Kidney (tissue), 14 donors: ENCODE results near the gene ACOXL. TPM values are rescaled to one million over a fixed set of nuclear protein-coding genes. Genes with fewer than 3 reads are reported as not detected.

Source experiments
- DNase-seq, 5 donors: peaks; one replicate each; pipeline ENCODE4 v3.0.0-alpha.2; 2013 to 2020
- FAIRE-seq: peaks from 2 replicates; lab custom pipeline; 2012; peaks lifted over from hg19 to GRCh38; lab: Jason Lieb, UNC
- H3K27ac ChIP-seq, 2 donors: one replicate each; pipeline ENCODE4 v1.7.0; 2013; ENCODE audit warnings: low read depth in 2 of 2, low read length in 2 of 2, inconsistent platforms in 1 of 2
- H3K27me3 ChIP-seq: one replicate; pipeline ENCODE4 v1.7.1; 2013; ENCODE audit warnings: low read length, inconsistent platforms; ENCODE audit not compliant: control insufficient read depth, insufficient read depth
- H3K36me3 ChIP-seq, 3 donors: one replicate each; pipeline versions ENCODE4 v1.7.0 to v1.7.1; 2013; ENCODE audit warnings: low read length in 3 of 3, control low read depth in 1 of 3, inconsistent platforms in 1 of 3; ENCODE audit not compliant: insufficient read depth in 3 of 3, control insufficient read depth in 2 of 3
- H3K4me1 ChIP-seq, 3 donors: one replicate each; pipeline versions ENCODE4 v1.7.0 to v1.7.1; 2013; ENCODE audit warnings: low read length in 3 of 3, inconsistent platforms in 1 of 3, low read depth in 1 of 3; ENCODE audit not compliant: control insufficient read depth in 2 of 3, insufficient read depth in 2 of 3
- H3K4me3 ChIP-seq, 3 donors: one replicate each; pipeline versions ENCODE4 v1.7.0 to v1.8.1; 2013; ENCODE audit warnings: low read length in 3 of 3, control low read depth in 1 of 3, inconsistent platforms in 1 of 3
- H3K9ac ChIP-seq, 3 donors: one replicate each; pipeline versions ENCODE4 v1.7.0 to v1.7.1; 2013; ENCODE audit warnings: low read length in 3 of 3, control low read depth in 1 of 3, inconsistent platforms in 1 of 3
- H3K9me3 ChIP-seq, 3 donors: one replicate each; pipeline versions ENCODE4 v1.7.0 to v1.7.1; 2013; ENCODE audit warnings: low read length in 3 of 3, control low read depth in 1 of 3, inconsistent platforms in 1 of 3; ENCODE audit not compliant: control insufficient read depth in 2 of 3, insufficient read depth in 1 of 3
- intact Hi-C: fragments of 100-400 bp; cut with DNase I; formaldehyde crosslinking; loops from one replicate; pipeline ENCODE4 v1.11.1; 2022
- polyA plus RNA-seq: library from polyadenylated mRNA; stranded (reverse); fragments of 350-450 nt; fragmentation: Illumina TruSeq; extraction: RNeasy Lipid Tissue Mini Kit (QIAGEN cat#74804); gene quantifications from one replicate; pipeline ENCODE4 v1.2.3, GENCODE V29; 2014; ENCODE audit warnings: low read depth, low replicate concordance; ENCODE audit not compliant: insufficient read depth
- total RNA-seq: library from RNA; stranded (reverse); fragmentation: NEBNext Ultra II Directional; extraction: Animal tissue kit (Norgen Biotek cat#: 25700); gene quantifications from one replicate; pipeline ENCODE4 v1.2.1, GENCODE V29; 2021
- TF ChIP-seq, protein P1 (sequence below): IDR thresholded peaks from 3 replicates; pipeline ENCODE4 v1.5.1; 2012; ENCODE audit warnings: mild to moderate bottlenecking, moderate library complexity, borderline replicate concordance; ENCODE audit not compliant: insufficient read depth; ENCODE audit errors: extremely low read depth
- donor health status: control.
- donor health status: control.
- donor health status: control.
- donor health status: control.
- donor health status: control.
- donor health status: DM: yes; HTN: yes; CAD: no.
- donor health status: Normal renal cell carcinoma (clear cell type).

Gene ACOXL
- total and polyA plus RNA-seq, 2 donors from 2014 or later, result 2.0 TPM; not detected in 1

DNA sequence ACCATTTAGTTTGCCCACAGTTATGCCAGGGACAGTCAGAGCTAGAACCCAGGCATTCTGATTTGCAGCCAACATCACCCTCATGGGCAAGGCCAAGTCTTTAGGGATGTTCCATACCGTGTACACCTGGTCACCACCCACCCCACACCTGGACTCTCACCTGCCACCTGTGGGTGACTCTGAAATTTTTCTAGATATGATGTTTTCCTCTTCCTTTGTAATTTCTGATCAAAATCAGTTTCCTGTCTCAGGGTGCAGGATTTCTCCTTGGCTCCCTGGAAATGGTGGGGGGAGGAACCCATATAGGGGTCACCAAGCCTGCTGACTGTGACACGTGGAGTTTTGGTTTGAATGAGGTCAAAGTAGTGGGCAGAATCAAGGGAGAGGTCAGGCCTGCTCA is 138.2 kb downstream of the ACOXL start:
- Histone ChIP-seq H3K9me3 (no peaks in the 10 kb centered on the region), H3K9ac (no peak overlapping the region), H3K4me3 (no peak overlapping the region), H3K36me3 (no peaks in the 10 kb centered on the region), H3K4me1 (no peaks in the 10 kb centered on the region), H3K27me3 (no peaks in the 10 kb centered on the region), H3K27ac (no peak overlapping the region)
- intact Hi-C loops, result no loop called here
- TF ChIP-seq, protein P1, sequence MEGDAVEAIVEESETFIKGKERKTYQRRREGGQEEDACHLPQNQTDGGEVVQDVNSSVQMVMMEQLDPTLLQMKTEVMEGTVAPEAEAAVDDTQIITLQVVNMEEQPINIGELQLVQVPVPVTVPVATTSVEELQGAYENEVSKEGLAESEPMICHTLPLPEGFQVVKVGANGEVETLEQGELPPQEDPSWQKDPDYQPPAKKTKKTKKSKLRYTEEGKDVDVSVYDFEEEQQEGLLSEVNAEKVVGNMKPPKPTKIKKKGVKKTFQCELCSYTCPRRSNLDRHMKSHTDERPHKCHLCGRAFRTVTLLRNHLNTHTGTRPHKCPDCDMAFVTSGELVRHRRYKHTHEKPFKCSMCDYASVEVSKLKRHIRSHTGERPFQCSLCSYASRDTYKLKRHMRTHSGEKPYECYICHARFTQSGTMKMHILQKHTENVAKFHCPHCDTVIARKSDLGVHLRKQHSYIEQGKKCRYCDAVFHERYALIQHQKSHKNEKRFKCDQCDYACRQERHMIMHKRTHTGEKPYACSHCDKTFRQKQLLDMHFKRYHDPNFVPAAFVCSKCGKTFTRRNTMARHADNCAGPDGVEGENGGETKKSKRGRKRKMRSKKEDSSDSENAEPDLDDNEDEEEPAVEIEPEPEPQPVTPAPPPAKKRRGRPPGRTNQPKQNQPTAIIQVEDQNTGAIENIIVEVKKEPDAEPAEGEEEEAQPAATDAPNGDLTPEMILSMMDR, result no peak
- DNase-seq, result no peak
- FAIRE-seq, result no peak

- no peak overlapping the region for H3K4me3 ChIP-seq
- H3K9me3 ChIP-seq, result no peaks in the 10 kb centered on the region
- H3K9ac ChIP-seq, result no peak overlapping the region
- DNase-seq (no peak), FAIRE-seq (no peak)
- intact Hi-C loops, result no loop called here
- TF ChIP-seq, protein P1, result no peak
- H3K27ac ChIP-seq, result no peak overlapping the region
- H3K27me3 ChIP-seq, result no peaks in the 10 kb centered on the region
- no peaks in the 10 kb centered on the region for H3K36me3 ChIP-seq
- H3K4me1 ChIP-seq, result no peaks in the 10 kb centered on the region
Measured at GRCh38 chr2:110871637-110872036, 139.3 kb downstream of the ACOXL start.

GRCh38 chr2:110872521-110872920 is 140.1 kb downstream of the ACOXL start:
- H3K27me3 ChIP-seq, result no peaks in the 10 kb centered on the region
- H3K27ac ChIP-seq, result no peak overlapping the region
- intact Hi-C loops, result no loop called here
- H3K9me3 ChIP-seq, result no peaks in the 10 kb centered on the region
- no peak overlapping the region for H3K9ac ChIP-seq
- no peak overlapping the region for H3K4me3 ChIP-seq
- FAIRE-seq (no peak), DNase-seq (no peak)
- TF ChIP-seq, protein P1, result no peak
- no peaks in the 10 kb centered on the region for H3K4me1 ChIP-seq
- no peaks in the 10 kb centered on the region for H3K36me3 ChIP-seq

DNA sequence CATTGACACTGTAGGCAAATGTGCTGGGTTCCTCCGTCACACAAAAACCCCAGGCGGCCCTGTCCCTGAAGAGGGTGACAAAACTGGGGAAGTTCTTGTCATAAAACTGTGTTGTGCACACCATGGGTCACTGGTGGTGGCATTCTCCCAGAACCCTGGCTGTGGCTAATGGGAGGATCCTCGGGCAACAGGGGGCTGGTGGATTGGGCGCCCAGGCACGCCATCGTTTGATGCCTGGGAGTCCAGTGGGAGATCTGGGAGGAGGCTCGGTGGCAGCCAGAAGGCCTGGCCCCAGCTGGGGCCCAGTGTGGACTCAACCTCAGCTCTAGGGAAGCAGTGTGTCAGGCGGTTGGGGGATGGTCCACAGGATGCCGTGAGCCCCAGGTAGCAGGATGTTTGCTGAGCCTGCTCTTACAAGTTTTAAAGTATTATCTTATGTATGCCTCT is 140.7 kb downstream of the ACOXL start:
- TF ChIP-seq, protein P1, result no peak
- Histone ChIP-seq H3K9ac (no peak overlapping the region), H3K9me3 (no peaks in the 10 kb centered on the region), H3K36me3 (no peaks in the 10 kb centered on the region), H3K27me3 (no peaks in the 10 kb centered on the region), H3K27ac (no peak overlapping the region), H3K4me1 (no peaks in the 10 kb centered on the region), H3K4me3 (no peak overlapping the region)
- no peak for FAIRE-seq
- intact Hi-C loops, result no loop called here
- no peak for DNase-seq
